Measurements from ENCODE around the gene SLC30A2.
A peak's percentile ranks its signal among the peaks of the same experiment; 100 is the strongest.

Gene SLC30A2

GRCh38 chr1:26020941-26021646, 24.8 kb downstream of the SLC30A2 start:
- no peak for TF ChIP-seq CTCF (IDR thresholded peaks at IDR 0.05; ENCODE audit: low read depth, low read length, missing control alignments)
- in situ Hi-C loops (cut with HindIII; ENCODE audit: low pct_ligation_motif_present, low sequenced_read_pairs): no loop called here
- no peak overlapping the region for H3K27ac ChIP-seq
- DNase-seq: no peak
- H3K36me3 ChIP-seq (replicated peaks): no peaks in the 10 kb centered on the region
- H3K27me3 ChIP-seq (replicated peaks): no peaks in the 10 kb centered on the region
- H3K4me3 ChIP-seq (ENCODE audit: low read depth, low read length): peak overlapping the region; percentile 9

GRCh38 chr1:26020330-26020768, 25.6 kb downstream of the SLC30A2 start:
- no peaks in the 10 kb centered on the region for H3K36me3 ChIP-seq (replicated peaks)
- DNase-seq: peak; percentile 61
- TF ChIP-seq CTCF (IDR thresholded peaks at IDR 0.05; ENCODE audit: low read depth, low read length, missing control alignments): no peak
- in situ Hi-C loops (cut with HindIII; ENCODE audit: low pct_ligation_motif_present, low sequenced_read_pairs): no loop called here
- H3K27me3 ChIP-seq (replicated peaks): no peaks in the 10 kb centered on the region
- peak overlapping the region; percentile 22 for H3K27ac ChIP-seq
- H3K4me3 ChIP-seq (ENCODE audit: low read depth, low read length): no peak overlapping the region

- no peak overlapping the region for H3K4me3 ChIP-seq (ENCODE audit: low read depth, low read length)
- H3K36me3 ChIP-seq (replicated peaks): no peaks in the 10 kb centered on the region
- TF ChIP-seq CTCF (IDR thresholded peaks at IDR 0.05; ENCODE audit: low read depth, low read length, missing control alignments): no peak
- H3K27me3 ChIP-seq (replicated peaks): no peaks in the 10 kb centered on the region
- H3K27ac ChIP-seq: peak overlapping the region; percentile 22
- peak; percentile 47 for DNase-seq
- in situ Hi-C loops (cut with HindIII; ENCODE audit: low pct_ligation_motif_present, low sequenced_read_pairs): no loop called here
Observed at GRCh38 chr1:26019641-26020315, 26.1 kb downstream of the SLC30A2 start.

- no peak for DNase-seq
- no peak for TF ChIP-seq CTCF (IDR thresholded peaks at IDR 0.05; ENCODE audit: low read depth, low read length, missing control alignments)
- no peak overlapping the region for H3K4me3 ChIP-seq (ENCODE audit: low read depth, low read length)
- no peaks in the 10 kb centered on the region for H3K27me3 ChIP-seq (replicated peaks)
- H3K36me3 ChIP-seq (replicated peaks): no peaks in the 10 kb centered on the region
- in situ Hi-C loops (cut with HindIII; ENCODE audit: low pct_ligation_motif_present, low sequenced_read_pairs): no loop called here
- no peak overlapping the region for H3K27ac ChIP-seq
Observed at GRCh38 chr1:26017606-26018005, 28.3 kb downstream of the SLC30A2 start.

GRCh38 chr1:26016953-26017545, 28.9 kb downstream of the SLC30A2 start:
- in situ Hi-C loops (cut with HindIII; ENCODE audit: low pct_ligation_motif_present, low sequenced_read_pairs): no loop called here
- H3K27ac ChIP-seq: no peak overlapping the region
- no peak for TF ChIP-seq CTCF (IDR thresholded peaks at IDR 0.05; ENCODE audit: low read depth, low read length, missing control alignments)

More at GRCh38 chr1:26016953-26017545, 28.9 kb downstream of the SLC30A2 start:
- H3K36me3 ChIP-seq (replicated peaks): no peaks in the 10 kb centered on the region
- H3K4me3 ChIP-seq (ENCODE audit: low read depth, low read length): no peak overlapping the region
- no peaks in the 10 kb centered on the region for H3K27me3 ChIP-seq (replicated peaks)
- DNase-seq: no peak
